C1 segment of cervical spinal cord (tissue), 14 donors: ENCODE results near the gene OR1S2.
"Not testable (repeated sequence)": the region's sequence is repeated elsewhere in the genome, so short reads cannot be mapped to it uniquely, and the experiment has no call there.

Experiments used
- DNase-seq, 14 donors: peaks; one replicate each; lab custom pipeline; 2025; lab: John Stamatoyannopoulos, UW

OR1S2 gene

DNA sequence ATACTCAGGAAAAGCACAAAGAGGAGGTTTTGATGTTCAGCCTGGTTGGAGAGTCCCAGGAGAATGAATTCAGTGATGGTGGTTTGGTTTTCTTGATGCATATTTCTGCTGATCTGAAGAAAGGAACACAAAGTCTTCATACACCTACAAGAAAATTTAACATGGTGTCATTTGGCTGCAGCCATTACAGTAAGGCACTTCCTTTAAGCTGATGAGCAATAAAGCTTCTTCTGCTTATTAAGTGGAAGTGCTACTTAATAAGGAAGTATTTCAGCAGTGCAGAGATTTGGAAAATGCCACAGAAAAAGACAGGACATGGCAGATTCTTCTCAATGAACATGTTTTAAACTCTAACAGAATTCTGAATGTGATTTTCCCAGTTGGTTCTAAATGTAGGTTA lies at the start of gene OR1S2:
Gene OR1S2 (minus strand): TSS at position 101 of the 400 bp plus-strand sequence. CDS start 0 bp downstream, at position 101.
- no peak for DNase-seq

- DNase-seq = no peak
These were observed 40.0 kb upstream of the OR1S2 start for GRCh38 chr11:58243954-58244353.

GRCh38 chr11:58227956-58228615 lies 24.1 kb upstream of the OR1S2 start:
- no peak for DNase-seq

- DNase-seq = no peak
These were observed 18.8 kb upstream of the OR1S2 start for GRCh38 chr11:58222721-58223120.

GRCh38 chr11:58216476-58216875 lies 12.5 kb upstream of the OR1S2 start:
- DNase-seq = no peak

GRCh38 chr11:58212420-58212819 lies 8.5 kb upstream of the OR1S2 start, which contains the start of gene OR1S1:
Gene OR1S1, plus strand, starts transcription at chr11:58212720.
- DNase-seq = not testable (repeated sequence)

GRCh38 chr11:58199271-58199670 lies 4.7 kb downstream of the OR1S2 start:
- DNase-seq = no peak

GRCh38 chr11:58195939-58196338 lies 8.0 kb downstream of the OR1S2 start:
- DNase-seq = no peak

- DNase-seq = no peak
These were observed 10.6 kb downstream of the OR1S2 start for GRCh38 chr11:58193391-58193790.

- no peak for DNase-seq
These were observed 11.7 kb downstream of the OR1S2 start for GRCh38 chr11:58192229-58192628.

GRCh38 chr11:58188770-58189169 lies 15.2 kb downstream of the OR1S2 start, which contains the start of gene OR9Q2:
Gene OR9Q2, plus strand, starts transcription at chr11:58189070. Its CDS starts 1,421 bp downstream, at chr11:58190491.
- DNase-seq = no peak

GRCh38 chr11:58186938-58187337 lies 17.0 kb downstream of the OR1S2 start:
- no peak for DNase-seq

DNA sequence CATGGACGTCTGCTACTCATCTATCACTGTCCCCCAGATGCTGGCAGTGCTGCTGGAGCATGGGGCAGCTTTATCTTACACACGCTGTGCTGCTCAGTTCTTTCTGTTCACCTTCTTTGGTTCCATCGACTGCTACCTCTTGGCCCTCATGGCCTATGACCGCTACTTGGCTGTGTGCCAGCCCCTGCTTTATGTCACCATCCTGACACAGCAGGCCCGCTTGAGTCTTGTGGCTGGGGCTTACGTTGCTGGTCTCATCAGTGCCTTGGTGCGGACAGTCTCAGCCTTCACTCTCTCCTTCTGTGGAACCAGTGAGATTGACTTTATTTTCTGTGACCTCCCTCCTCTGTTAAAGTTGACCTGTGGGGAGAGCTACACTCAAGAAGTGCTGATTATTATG lies 24.3 kb downstream of the OR1S2 start:
- DNase-seq = no peak

- DNase-seq = no peak
These were observed 25.5 kb downstream of the OR1S2 start for GRCh38 chr11:58178444-58178843.

- DNase-seq = no peak
These were observed 26.4 kb downstream of the OR1S2 start for GRCh38 chr11:58177409-58178054.

- DNase-seq = no peak
These were observed 38.3 kb downstream of the OR1S2 start for GRCh38 chr11:58165504-58166106.

DNA sequence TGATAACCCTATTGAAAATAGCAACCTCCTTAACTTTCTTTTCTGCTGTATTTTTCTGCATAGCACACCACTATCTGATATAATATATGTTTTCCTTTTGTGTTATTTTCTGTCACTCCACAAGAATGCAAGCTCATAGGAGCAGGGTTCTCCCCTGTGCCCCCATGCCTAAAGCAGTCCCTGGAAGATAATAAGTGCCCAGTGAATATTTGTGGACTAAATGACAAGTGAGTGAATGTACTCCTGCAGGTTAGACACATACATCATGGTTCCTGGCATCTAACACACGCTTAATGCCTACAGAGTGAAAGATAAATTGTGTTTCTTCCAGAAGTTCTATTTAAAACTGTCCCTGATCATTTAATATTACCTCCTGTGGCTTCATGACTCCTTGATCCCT lies 39.0 kb downstream of the OR1S2 start:
- DNase-seq = no peak

- DNase-seq = no peak
These were observed 39.6 kb downstream of the OR1S2 start for GRCh38 chr11:58164389-58164788.
